GM19463 (cell line): ENCODE data around the gene HDAC9.
A peak's percentile ranks its signal among the peaks of the same experiment; 100 is the strongest.

Experiments
- ATAC-seq: cut with Tn5 transposase; IDR thresholded peaks from one replicate; pipeline ENCODE4 v1.9.1; 2021; ENCODE audit warnings: mild to moderate bottlenecking, moderate library complexity; ENCODE audit not compliant: unreplicated experiment

HDAC9 gene

DNA sequence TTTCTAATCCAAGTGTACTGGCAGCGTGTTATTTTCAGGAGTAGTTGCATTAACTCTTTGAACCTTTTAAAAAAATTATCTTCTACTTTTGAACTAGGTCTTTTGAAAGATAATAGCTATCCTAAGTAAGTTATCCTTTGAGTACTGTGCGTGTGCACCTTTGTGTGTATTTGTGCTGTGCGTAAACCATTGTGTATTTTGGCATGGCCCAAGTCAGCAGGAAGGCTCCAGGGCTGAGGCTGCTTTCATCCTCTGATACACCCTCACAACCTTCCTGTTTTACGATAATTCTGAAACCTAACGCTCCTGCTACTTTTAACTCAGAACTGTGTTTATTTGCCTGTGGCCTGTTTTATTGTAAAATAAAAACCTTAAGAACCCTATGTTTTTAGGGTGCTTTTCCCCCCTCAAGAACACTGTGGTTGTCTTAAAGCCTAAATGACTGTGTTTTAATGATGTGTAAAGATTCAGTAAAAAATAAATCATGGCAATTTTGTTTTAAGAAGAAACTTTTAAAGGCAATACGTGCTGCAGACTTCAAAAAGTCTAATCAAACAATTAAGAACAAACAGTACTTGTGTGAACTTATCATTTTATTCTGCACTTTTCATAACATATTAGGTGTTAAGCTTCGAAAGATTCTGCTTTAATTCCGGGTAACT lies 57.5 kb downstream of the HDAC9 start:
- ATAC-seq: no peak

DNA sequence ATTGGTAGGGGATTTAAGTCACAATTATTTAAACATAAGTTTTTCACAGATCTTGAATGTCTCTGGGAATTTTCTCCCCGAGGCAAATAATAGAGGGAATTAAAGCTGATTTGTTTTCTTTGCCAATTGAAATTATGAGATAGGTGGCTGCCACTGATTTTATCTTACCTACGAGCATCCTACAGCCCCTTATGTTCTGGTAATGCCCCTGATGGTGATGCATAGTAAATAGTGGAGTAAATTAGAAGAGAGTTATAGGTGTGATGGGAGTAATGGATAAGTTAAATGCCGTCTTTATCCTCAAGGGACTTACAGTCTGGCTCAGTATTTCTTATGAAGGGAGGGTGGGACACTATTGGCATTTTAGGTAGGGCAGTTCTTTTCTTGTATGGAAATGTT lies 58.1 kb downstream of the HDAC9 start:
- ATAC-seq: no peak

DNA sequence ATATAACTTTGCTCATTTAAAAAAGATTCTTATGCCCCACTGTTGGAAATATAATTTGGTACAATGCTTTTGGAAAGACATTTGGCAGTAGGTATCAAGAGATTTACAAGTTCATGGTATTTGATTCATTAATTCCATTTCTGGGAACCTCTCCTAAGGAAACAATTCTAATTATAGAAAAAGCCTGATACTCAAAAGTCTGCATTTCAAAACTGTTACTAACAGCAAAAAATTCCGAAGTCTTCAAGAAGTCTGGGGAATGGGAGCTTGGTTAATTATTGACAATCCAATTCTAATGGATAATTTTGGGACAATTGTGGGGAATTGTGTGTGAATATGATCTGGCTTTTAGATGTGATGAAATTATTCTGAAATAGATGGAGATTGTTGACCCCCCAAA lies 59.6 kb downstream of the HDAC9 start:
- no peak for ATAC-seq

DNA sequence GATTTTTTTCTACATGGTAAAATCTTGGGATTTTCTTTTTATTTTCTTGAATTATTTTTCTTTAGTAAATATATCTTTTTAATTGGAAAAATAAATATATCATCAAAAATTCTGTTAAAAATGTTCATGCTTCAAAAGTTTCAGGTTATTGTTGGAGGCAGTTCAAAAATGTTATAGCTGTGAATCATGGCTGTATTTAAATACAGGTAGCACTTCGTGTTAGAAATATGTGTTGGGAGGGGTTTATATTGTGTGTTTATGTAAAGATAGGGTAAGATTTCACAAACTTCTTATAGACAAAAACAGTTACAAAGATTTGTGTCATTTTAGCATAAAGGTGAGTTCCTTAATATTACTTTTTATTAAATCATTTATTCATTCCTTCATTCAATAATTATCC lies 60.4 kb downstream of the HDAC9 start:
- ATAC-seq: no peak

DNA sequence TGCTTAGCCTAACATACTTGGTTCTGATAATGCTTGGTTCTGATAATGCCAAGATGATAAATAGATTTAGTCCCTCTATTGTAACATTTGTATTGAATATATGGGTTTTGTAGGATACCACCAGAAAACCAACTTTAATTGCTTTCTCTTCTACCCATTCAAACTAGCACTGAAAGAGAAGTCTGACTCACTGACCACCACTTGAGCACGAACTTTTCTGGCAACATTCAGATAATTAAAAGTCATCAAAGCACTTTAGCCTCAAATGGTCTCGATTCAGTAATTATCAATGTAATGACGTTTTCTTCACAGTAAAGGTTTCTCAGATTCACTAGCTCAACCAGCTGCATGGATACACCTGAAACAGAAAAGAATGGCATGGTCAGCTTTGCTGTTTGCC lies 63.0 kb downstream of the HDAC9 start:
- peak; percentile 51 for ATAC-seq

DNA sequence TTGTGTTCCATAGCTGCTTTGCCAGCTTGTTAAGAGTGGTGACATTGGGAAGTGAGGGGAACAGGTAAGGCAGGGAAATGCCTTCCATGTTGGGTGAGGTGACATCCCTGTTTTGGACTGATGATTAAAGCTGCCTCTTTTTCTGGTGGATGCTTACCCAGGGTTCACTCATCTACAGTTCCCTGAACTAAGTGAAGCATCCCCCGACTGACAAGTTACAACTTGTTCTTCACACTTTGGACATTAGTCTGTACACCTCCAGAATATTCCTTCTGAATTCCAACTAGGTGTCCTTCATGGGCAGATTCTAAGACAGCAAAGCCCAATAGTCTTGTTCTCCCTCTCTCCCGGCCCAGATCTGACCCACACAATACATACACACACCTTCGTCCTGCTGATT lies 63.4 kb downstream of the HDAC9 start:
- ATAC-seq: no peak

DNA sequence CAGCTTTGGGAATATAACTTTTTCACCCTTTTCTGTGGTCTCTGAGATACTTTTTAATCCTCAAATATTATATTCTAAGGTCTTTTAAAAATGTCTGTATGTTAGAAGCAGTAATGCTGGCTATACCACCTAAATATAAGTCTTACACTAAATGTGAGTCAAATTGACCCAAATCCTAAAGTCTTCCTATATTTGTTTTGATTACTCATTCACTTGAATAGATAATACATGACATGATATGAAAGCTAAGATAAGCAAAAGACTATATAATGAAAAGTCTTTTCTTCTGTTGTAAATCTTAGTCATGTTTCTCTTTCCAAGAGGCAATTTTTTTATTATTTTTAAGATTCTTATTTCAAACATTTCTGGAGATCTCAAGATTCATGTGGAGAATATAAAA lies 64.2 kb downstream of the HDAC9 start:
- ATAC-seq: no peak

DNA sequence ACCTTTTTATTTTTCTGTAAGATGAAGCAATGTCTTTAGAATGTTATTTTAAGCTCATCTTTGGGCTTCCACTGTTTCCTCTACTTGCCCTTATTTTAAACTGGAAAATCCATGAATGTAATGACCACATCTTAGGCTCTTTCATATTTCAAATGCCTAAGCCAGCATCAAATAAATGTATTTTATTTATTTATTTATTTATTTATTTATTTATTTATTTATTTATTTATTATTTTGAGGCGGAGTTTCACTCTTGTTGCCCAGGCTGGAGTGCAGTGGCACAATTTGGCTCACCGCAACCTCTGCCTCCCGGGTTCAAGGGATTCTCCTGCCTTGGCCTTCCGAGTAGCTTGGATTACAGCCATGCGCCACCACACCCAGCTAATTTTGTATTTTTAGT lies 69.2 kb downstream of the HDAC9 start:
- no peak for ATAC-seq

DNA sequence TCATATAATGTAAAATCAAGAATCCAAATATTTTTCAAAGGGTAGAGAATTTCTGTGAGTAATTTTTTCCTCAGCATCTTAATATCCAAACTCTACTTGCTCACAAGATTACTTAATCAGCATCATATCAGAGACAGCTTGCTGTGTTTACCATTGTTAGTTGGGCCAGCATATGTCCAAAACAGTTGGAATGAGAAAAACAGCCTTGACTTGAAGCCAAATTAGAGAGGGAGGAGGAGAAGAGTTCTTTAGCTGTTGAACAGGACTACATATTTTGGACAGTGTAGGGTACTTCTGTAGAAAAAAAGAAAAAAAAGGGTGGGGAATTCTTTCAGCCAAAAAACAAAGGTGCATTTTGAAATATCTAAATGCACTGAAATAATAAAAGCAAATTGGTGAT lies 69.8 kb downstream of the HDAC9 start:
- no peak for ATAC-seq

DNA sequence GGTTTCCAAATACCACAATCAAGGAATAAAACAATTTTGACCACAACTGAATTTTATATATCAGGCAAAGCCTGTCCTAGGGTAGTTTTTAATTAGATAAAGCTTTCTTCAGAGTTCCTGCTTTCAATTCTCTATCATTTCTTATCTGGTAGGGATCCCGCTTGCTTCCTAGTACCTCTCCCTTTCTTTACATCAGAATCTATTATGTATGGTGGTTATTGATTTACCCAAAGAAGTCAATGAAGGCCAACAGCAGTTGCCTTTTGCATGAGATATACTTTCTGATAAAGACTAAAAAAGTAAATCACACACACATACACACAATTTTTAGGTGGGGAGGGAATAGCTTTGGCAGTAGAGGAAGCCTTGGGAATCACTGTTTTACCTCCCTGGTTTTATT lies 70.7 kb downstream of the HDAC9 start:
- no peak for ATAC-seq

DNA sequence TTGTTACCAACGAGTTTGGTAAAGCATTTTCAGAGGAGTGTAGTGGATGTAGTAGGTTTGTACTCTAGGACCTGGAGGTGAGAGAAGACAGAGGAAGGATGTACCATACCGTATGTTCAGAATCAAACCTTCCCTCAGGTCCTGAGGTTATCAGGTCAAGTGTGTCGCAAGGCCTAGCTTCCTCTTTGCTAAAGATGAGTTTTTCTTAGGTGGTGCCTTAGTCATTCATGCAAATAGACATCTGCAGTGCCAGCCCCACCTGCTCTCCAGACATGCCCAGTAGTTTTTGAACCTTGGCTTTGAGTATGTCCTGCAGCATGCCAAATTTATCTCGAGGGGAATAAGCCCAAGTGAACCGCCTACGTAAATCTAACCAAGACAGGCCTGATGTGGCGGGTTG lies 71.3 kb downstream of the HDAC9 start:
- ATAC-seq: peak; percentile 98

DNA sequence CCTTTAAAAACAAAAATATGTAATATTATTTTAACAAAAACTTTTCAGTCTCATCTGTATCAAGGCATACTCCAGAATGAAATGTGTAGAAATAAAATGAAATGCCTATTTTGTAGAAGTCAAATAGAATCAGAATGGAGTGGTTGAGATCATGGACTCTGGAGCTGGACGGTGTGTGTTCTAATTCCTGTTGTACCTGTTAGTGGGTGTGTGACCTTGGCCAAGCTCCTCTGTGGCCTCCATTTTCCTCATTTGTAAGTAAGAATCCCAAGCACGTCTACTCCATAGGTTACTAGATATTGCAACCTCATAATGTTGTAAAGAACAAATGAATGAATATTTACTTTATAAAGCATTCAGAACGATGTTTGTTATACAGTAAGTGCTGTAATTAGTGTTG lies 74.9 kb downstream of the HDAC9 start:
- ATAC-seq: no peak

DNA sequence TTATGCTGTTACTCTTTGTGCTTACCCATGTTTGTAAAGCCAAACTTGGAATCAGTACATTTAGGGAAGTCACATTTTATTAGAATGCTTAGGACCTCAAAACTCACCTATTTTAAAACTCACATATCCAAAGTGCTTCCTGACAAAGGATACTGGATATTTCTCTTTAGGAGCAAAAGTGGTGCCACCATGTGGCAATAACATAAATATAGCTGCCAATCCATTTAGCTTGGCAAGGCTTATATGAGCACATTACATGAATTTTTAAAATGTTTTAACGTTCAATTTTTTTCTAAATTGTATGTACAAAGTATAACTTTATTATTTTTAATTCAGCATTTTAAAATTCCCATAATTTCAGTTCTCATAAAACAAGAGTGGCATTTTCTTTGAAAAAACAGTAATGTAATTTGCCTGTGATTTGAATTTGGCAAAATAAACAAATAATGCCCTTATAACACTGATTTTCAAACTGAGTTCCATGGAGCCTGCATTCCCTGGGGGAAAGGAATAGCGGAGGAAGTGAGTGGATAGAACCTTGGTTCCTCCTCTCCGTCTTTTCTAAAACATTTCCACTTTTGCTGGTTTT lies 75.4 kb downstream of the HDAC9 start:
- ATAC-seq: no peak

DNA sequence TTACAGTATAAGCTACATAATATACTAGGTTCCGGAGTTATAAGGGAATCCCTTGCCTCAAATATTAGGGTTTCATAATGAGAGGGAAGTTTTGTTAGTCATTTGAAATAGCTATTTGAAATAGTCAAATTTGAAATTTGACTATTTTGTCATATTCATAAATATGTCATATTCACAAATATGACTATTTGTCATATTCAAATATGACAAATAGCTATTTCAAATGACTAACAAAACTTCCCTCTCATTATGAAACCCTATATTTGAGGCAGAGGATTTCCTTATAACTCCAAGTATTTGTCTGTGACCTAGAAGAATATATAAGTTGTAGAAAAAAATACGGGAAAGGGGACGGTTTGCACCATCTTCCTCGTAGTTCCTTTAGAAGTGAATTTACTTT lies 76.6 kb downstream of the HDAC9 start:
- ATAC-seq: no peak

DNA sequence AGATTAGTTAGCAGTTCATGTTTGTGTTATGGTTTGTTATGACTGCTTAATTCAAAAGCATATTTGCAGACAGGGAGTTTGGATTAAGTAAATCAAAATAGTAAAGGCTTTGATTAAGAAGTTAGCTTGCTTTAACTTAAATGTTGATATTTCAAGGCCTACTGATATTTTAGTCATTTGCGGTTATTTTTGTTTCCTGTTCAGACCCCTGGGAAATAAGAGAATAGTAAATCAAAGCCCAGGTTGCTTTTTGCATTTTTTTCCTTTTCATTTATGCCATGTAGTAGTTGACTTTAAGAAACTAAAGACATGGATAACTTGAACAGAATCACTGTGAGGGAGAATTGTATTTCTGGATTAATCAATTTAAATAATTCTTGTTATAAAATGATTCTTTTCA lies 77.3 kb downstream of the HDAC9 start:
- ATAC-seq: no peak

DNA sequence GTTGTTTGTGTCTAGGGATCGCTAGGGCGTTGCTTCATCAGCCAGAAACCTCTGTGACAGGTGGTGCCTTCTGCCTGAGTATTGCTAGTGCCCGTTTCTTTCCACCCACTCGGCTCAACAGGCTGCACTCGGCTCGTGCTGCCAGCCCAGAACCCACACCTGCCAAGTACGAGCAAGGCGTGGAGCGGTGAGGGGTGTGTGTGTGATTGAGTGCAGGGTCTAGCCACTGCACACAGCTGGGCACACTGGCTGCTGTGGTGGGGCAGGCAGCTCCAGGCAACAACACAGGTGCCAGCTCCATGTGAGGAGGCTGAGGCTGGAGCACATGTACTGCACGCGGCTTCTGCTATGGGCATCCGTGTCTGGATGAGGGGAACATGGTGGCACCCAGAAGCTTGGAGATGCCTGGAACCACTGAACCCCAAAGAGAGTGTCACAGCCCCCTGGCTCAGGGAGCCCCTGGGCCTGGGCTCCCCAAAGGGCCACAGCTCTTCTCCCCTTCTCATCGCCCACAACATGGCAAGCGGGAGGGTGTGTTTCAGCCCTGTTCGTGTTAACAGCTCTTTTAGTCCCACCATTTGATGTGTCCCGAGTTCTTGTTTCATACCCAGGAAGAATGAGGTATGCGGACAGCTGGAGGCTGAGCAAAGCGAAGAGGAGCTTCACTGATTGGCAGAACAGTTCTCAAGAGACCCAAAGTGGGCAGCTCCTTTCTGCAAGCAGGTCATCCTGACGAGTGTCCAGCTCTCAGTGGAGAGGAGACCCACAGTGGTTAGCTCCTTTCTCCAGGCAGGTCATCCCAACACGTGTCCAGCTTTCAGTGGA lies 78.1 kb downstream of the HDAC9 start:
- peak; percentile 58 for ATAC-seq

DNA sequence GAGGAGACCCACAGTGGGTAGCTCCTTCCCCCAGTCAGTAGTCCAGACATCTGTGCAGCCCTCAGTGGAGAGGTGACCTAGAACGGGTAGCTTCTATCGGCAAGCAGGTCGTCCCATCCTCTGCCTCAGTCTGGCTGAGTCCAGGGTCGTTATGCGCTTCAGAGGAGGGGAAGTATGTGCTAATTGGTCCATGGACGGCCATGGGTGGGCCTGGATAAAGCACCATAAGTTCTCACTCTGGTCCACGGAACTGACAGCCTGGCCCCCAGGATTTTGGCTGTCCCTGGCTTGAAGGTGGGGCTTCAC lies 78.6 kb downstream of the HDAC9 start:
- ATAC-seq: no peak

DNA sequence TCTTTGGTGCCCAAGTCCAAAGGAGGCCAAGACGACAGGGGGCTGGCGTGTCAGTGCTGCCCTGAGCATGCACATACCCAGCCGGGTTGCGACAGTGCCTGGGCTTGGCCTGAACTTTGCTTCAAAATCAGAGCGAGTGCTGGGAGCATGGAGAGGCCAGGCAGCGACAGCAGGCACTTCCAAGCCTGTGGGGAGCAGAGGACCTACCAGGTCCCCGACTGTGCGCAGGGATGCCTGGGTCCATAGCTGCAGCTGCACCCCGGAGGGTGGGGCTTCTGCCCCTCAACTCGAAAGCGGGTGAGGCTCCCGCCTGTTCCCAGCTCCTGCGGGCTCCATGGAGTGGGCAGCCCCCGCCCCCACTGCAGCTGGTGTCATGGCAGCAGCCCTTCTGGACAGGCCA lies 79.1 kb downstream of the HDAC9 start:
- no peak for ATAC-seq

DNA sequence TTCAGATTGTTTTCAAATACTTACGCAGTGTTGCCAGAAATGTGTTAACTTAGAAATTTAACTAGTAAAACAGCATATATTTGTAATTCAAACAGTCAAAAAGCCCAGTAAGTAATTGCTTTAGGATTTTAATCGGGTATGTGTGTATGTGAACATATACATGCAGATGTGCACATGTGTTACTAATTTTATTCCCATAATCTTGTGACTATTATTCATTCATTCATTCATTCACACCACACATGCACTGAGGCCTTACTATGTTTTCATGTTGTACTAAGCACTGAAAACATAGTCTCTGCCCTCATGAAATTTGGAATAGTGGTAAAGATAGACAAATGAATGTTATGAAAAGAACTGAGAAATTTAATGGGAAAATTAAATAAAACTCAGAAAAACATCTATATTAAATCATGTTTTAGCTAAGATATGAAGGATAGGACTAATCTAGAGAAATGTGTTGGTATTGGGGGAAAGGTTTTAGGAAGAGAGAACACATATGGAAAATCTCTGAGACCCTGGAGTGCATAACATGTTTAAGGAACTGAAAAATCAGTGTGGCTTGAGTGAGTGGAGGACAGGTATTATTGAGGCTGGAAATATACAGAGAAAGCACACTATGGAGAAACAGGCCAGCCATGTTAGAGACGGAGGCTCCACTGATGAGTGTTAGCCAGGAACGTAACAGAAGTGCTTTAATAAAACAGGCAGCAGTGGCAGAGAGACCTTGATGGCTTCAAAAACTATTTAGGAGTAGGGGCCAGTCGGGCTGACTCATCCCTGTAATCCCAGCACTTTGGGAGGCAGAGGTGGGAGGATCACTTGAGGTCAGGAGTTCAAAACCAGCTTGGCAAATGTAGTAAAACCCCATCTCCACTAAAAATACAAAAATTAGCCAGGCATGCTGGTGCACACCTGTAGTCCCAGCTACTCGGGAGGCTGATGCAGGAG lies 80.3 kb downstream of the HDAC9 start:
- ATAC-seq: no peak

DNA sequence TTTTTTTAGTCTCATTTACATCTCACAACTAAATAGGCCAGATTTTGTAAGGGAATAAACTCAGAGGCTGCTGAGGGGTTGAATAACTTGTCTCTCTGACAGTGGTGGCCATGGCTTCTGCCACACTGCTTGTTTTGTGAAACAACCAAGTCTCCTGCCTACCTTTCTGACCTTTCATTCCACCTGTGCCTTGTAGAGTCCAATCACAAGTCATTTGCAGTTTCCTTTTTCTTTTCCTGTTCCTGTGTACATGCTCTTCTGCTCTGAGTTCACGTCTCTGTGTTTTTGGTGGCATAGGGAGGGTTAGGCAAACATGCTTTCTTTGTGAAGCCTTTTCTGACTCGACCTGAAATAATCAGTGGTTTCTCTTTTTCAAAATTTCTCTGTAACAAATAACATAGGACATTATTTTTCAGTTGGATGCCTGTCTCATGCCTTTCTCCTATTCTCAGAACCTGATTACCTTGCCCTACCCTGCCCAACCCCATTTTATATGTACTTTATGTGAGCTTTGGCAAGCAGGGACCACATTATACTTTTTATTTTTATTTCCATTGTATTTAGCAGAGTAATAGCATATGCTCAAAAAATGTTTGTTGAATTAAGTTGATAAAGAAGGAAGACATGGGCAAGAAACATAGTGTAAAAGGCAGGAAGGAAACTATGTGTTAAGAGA lies 81.7 kb downstream of the HDAC9 start:
- ATAC-seq: peak; percentile 41

DNA sequence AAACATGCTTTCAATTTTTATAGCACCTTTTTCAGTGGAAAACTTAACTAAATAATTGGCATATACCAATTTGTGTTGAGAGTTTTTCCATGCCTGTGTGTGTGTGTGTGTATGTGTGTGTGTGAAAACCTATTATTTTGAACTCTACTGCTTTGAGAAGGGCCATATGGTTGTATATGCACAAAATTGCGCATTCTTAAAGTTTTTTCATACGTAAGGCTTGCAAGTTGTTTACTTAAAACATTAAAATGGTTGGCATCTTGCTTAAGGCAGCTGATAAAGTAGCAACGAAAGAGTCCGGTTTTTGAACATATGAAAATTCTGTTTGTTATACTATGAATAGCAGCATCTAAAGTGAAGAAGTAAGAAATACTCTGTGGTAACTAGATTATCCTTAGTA lies 84.1 kb downstream of the HDAC9 start:
- no peak for ATAC-seq
